K562 (cell line): ENCODE results near the gene STK17A.

Experiments
- EHMT2 ChIP-seq: fragments of 450-650 bp; IDR thresholded peaks from 2 replicates; pipeline ENCODE4 v1.6.1; 2018; ENCODE audit warnings: antibody characterized with exemption
- ETV6 ChIP-seq, 3 experiments: fragments of 150-350 bp in 1 of 3; sonication (generic) in 1 of 3; formaldehyde crosslinking in 1 of 3; IDR thresholded peaks; 2 replicates each; pipeline versions ENCODE4 v1.6.1 to v1.8.0; 2014 to 2022; ENCODE audit warnings: borderline replicate concordance in 2 of 3, low read depth in 2 of 3, antibody characterized with exemption in 1 of 3, low read length in 1 of 3, mild to moderate bottlenecking in 1 of 3, missing genetic modification reagents in 1 of 3

- TF ChIP-seq EHMT2: no peak
- TF ChIP-seq ETV6 (IDR thresholded peaks at IDR 0.05; ENCODE audit: borderline replicate concordance in 1 of 2, low read depth in 2 of 2, low read length in 1 of 2): no peak
- no peak for TF ChIP-seq ETV6 (CRISPR knock-in tag; IDR thresholded peaks at IDR 0.05; ENCODE audit: borderline replicate concordance)
Measured at GRCh38 chr7:43553999-43554398, 28.9 kb upstream of the STK17A start.
